Measurements from ENCODE around the gene FLYWCH2. TPM values are rescaled to one million over a fixed set of nuclear protein-coding genes. Genes with fewer than 3 reads are reported as not detected.

FLYWCH2 gene
- total and polyA plus RNA-seq, 2 of the 4 experiments (the other 2 are of a cell fraction): 42.3 to 66.3 TPM

DNA sequence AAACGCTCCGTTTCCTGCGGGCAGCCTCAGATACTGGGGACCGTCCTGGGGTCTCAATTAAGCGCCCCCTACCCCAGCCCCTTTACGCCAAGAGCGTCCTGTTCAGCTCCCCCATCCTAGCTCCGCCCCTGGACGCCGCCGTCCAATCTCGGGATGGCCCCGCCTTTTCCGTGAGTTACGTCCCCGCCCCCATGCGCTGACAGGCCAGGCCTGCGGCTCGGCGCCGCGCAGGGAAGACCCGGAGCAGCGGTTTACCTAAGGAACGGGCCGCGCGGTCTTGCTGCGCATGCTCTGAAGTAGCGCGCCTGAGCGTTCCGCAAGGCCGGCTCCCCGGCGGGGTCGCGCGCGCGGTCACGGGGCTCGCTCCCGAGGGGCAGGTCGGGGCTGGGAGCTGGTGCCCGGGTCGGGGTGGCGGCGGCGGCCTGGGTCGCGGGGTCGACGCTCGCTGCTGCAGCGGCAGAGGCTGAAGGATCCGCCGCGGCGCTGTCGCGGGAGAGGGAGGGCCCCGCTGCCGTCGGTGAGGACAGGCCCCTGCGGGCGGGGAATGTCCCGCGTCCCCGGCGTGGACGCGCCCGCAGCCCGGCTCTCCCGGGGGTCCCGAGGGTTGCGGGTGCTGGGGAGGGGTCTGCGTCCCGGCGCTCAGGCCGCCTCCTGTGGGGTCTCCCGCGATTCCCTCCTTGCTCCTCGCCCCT, 28.8 kb downstream of the FLYWCH2 start, which contains the start of gene FLYWCH1:
Gene FLYWCH1 (plus strand): TSS at position 294 of the 692 bp plus-strand sequence. CDS start 17,755 bp downstream, outside the sequence.
- H3K79me1 ChIP-seq (ENCODE audit: low read depth in 1 of 2, low read length in 2 of 2): peaks cover 5 to 38% of the 10 kb centered on the region in 2 experiments
- peak within 1 kb of the TSS; percentile 0; the same call in 1 of the 2 replicates for H3K18ac ChIP-seq (ENCODE audit: low read depth, low read length)
- ATAC-seq (ENCODE audit: low read depth) (peak; percentile 96), DNase-seq (peak; percentile 98)
- H4K91ac ChIP-seq (ENCODE audit: insufficient read depth, low read depth, low read length): peak within 1 kb of the TSS; percentile 64
- H3K27ac ChIP-seq (ENCODE audit: insufficient read depth, low read length): peak within 1 kb of the TSS; percentile 62
- H4K5ac ChIP-seq (ENCODE audit: low read depth, low read length): peak within 1 kb of the TSS; percentile 77
- H4K8ac ChIP-seq (ENCODE audit: low read depth in 2 of 2, low read length in 2 of 2): peak within 1 kb of the TSS; percentile 76 to 99; a peak in 3 of 4 replicates
- WGBS, 2 experiments (ENCODE audit: extremely low coverage in 2 of 2, insufficient read length in 1 of 2): 0% methylated on average over 39 of the region's 85 CpGs; no CpG with 5 or more reads in 1 of the 2 experiments
- ChIA-PET POLR2A (ENCODE audit: unreplicated experiment) (no interaction called here), CTCF (interaction anchor here (1.7 kb wide), 1 partner anchor 73 kb away, joined by 4 read pairs; no protein-coding TSS in a partner anchor)
- H3K56ac ChIP-seq (ENCODE audit: extremely low read depth, insufficient read depth, low read length): peak within 1 kb of the TSS; percentile 85
- peak within 1 kb of the TSS; percentile 35 for H2BK5ac ChIP-seq (ENCODE audit: low read depth, low read length, poor library complexity, severe bottlenecking)
- H3K27me3 ChIP-seq (ENCODE audit: control insufficient read depth, insufficient read depth, low read length): no peaks in the 10 kb centered on the region
- peak within 1 kb of the TSS; percentile 69 for H2BK20ac ChIP-seq (ENCODE audit: low read depth, low read length)
- peaks cover 6% of the 10 kb centered on the region for H3K4me1 ChIP-seq (ENCODE audit: control insufficient read depth, insufficient read depth, low read length)
- H4K20me1 ChIP-seq (ENCODE audit: insufficient read depth, low read length): peaks cover 10% of the 10 kb centered on the region; the same call in 1 of the 2 replicates
- BruUV-seq (replicated peaks): no TSS peak
- peaks cover 10% of the 10 kb centered on the region for H3K36me3 ChIP-seq (ENCODE audit: control insufficient read depth, insufficient read depth, low read length)
- peaks cover 3% of the 10 kb centered on the region; the same call in 1 of the 2 replicates for H3K9me1 ChIP-seq (ENCODE audit: insufficient read depth, low read length)
- H3K9me3 ChIP-seq (ENCODE audit: control insufficient read depth, insufficient read depth, low read length): no peaks in the 10 kb centered on the region
- H3K9ac ChIP-seq (ENCODE audit: low read depth, low read length): peak within 1 kb of the TSS; percentile 69
- peak within 1 kb of the TSS; percentile 98 for H2AK9ac ChIP-seq (replicated peaks; ENCODE audit: low read depth, low read length, poor library complexity)
- peak within 1 kb of the TSS; percentile 37 for H2BK120ac ChIP-seq (ENCODE audit: low read depth, low read length)
- peak within 1 kb of the TSS; percentile 97 for H3K14ac ChIP-seq (replicated peaks; ENCODE audit: low read depth, low read length)
- no peak for TF ChIP-seq RAD21 (IDR thresholded peaks at IDR 0.05; ENCODE audit: low read length)
- TF ChIP-seq, protein P1, sequence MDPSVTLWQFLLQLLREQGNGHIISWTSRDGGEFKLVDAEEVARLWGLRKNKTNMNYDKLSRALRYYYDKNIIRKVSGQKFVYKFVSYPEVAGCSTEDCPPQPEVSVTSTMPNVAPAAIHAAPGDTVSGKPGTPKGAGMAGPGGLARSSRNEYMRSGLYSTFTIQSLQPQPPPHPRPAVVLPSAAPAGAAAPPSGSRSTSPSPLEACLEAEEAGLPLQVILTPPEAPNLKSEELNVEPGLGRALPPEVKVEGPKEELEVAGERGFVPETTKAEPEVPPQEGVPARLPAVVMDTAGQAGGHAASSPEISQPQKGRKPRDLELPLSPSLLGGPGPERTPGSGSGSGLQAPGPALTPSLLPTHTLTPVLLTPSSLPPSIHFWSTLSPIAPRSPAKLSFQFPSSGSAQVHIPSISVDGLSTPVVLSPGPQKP (IDR thresholded peaks at IDR 0.05; ENCODE audit: borderline replicate concordance, low read depth, low read length): no peak
- 0 out of 2 replicates have a peak, but pooled peaks have one; percentile 10 for TF ChIP-seq CEBPB (IDR thresholded peaks at IDR 0.05; ENCODE audit: low read depth, low read length)
- TF ChIP-seq CTCF (conservative IDR thresholded peaks at IDR 0.05; ENCODE audit: low read depth, low read length): no peak
- no peak for TF ChIP-seq SMC3 (IDR thresholded peaks at IDR 0.05; ENCODE audit: low read depth, low read length)
- TF ChIP-seq MXI1 (IDR thresholded peaks at IDR 0.05; ENCODE audit: borderline replicate concordance, low read depth, low read length): 0 out of 2 replicates have a peak, but pooled peaks have one; percentile 19
- peak; percentile 85; the same call in 1 of the 2 replicates for TF ChIP-seq MAZ (IDR thresholded peaks at IDR 0.05; ENCODE audit: borderline replicate concordance, low read depth, low read length)
- dilution Hi-C loops (cut with HindIII; ENCODE audit: low sequenced_read_pairs, unreplicated experiment) (no loop called here), intact Hi-C loops (cut with micrococcal nuclease) (no loop called here), in situ Hi-C loops (cut with MboI; ENCODE audit: low sequenced_read_pairs) (loop anchor here (10.0 kb wide), 1 partner anchor 77 kb away; the partner anchor contains the start of gene ZG16B)
- H2BK15ac ChIP-seq (ENCODE audit: low read depth, low read length): peak within 1 kb of the TSS; percentile 75; the same call in 1 of the 3 replicates
- H3K4me2 ChIP-seq (ENCODE audit: low read depth, low read length): peak within 1 kb of the TSS; percentile 88
- H2AFZ ChIP-seq (replicated peaks; ENCODE audit: low read length, poor library complexity): peak within 1 kb of the TSS; percentile 100
- H2AK5ac ChIP-seq (ENCODE audit: low read depth, low read length): peak within 1 kb of the TSS; percentile 37; the same call in 1 of the 2 replicates
- H3K23ac ChIP-seq (ENCODE audit: low read depth, low read length): peak within 1 kb of the TSS; percentile 93
- peak within 1 kb of the TSS; percentile 67 for H3K4me3 ChIP-seq (ENCODE audit: insufficient read depth, low read depth, low read length)
- H3K4ac ChIP-seq (ENCODE audit: low read depth, low read length): peak within 1 kb of the TSS; percentile 85
